HG03469 (cell line): ENCODE measurements around the gene EPN2.

ENCODE experiments used
- ATAC-seq: cut with Tn5 transposase; IDR thresholded peaks from one replicate; pipeline ENCODE4 v1.9.1; 2021; ENCODE audit warnings: mild to moderate bottlenecking, moderate library complexity, moderate number of reproducible peaks; ENCODE audit not compliant: unreplicated experiment

The EPN2 gene

DNA sequence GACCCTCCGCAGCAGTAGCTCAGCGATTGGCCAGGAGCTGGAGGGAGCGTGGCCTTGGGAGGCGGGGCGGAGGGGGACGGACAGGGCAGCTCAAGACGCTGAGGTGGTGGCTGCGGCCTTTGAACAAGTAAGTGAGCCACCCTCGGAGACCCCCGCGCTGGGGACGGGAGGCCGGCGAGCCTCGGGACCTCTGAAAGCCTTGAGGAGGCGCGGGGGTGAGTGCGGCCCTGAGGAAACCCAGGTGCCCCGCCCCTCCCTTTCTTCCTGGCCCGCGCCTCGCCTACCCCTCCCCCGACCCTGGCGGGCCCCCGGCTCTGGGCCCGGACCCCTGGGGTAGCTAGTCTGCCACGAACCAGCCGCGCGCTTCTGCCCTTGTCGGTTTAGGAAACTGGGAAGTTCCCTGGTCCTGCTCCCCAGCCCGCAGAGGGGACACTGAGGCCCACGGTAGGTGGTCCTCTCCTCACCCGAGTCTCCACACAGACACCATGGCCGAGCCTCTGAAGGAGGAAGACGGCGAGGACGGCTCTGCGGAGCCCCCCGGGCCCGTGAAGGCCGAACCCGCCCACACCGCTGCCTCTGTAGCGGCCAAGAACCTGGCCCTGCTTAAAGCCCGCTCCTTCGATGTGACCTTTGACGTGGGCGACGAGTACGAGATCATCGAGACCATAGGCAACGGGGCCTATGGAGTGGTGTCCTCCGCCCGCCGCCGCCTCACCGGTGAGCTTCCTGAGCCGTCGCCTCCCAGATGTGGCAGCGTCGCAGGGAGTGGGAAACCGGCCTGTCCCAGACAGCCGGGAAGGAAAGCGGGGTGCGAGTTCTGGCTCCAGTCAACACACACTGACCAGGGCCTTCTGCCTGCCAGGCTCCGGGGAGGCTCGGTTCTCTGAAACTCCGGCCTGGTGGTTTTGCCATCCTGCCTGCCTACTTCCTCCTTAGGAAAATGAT is 141.5 kb downstream of the EPN2 start, which contains the start of gene MAPK7:
Gene MAPK7 (plus strand): TSS at position 83 of the 945 bp plus-strand sequence. CDS start 403 bp downstream, at position 486.
- ATAC-seq, result no peak

- no peak for ATAC-seq
These were observed 142.3 kb downstream of the EPN2 start for GRCh38 chr17:19379361-19380065.

- no peak for ATAC-seq
These were observed 143.5 kb downstream of the EPN2 start for GRCh38 chr17:19380481-19381301.

- no peak for ATAC-seq
These were observed 144.2 kb downstream of the EPN2 start for GRCh38 chr17:19381361-19381740.

GRCh38 chr17:19381741-19382444 is 144.7 kb downstream of the EPN2 start:
- no peak for ATAC-seq

- no peak for ATAC-seq
These were observed 145.6 kb downstream of the EPN2 start for GRCh38 chr17:19382531-19383444.

GRCh38 chr17:19383681-19384470 is 146.7 kb downstream of the EPN2 start:
- ATAC-seq, result no peak

- no peak for ATAC-seq
These were observed 147.7 kb downstream of the EPN2 start for GRCh38 chr17:19384723-19385391.

GRCh38 chr17:19385521-19385983 is 148.4 kb downstream of the EPN2 start:
- no peak for ATAC-seq
